NCI-H69 (cell line): Measurements from ENCODE around the gene TRIM46.
"Not testable (repeated sequence)": the region's sequence is repeated elsewhere in the genome, so short reads cannot be mapped to it uniquely, and the experiment has no call there.

Source experiments
- DNase-seq: peaks from one replicate; lab custom pipeline; 2025; lab: John Stamatoyannopoulos, UW

Gene TRIM46

GRCh38 chr1:155137154-155137949 lies 36.3 kb upstream of the TRIM46 start:
- DNase-seq = no peak

GRCh38 chr1:155139895-155140629 lies 33.6 kb upstream of the TRIM46 start, which contains the start of gene DPM3:
DPM3 (minus strand) TSS chr1:155140531; CDS start chr1:155140240, 291 bp downstream.
- peak; percentile 94 for DNase-seq

- DNase-seq = no peak
Measured at GRCh38 chr1:155140630-155140953, 33.1 kb upstream of the TRIM46 start.

- no peak for DNase-seq
Measured at GRCh38 chr1:155141749-155142148, 31.9 kb upstream of the TRIM46 start.

- DNase-seq = no peak
Measured at GRCh38 chr1:155145491-155145890, 28.2 kb upstream of the TRIM46 start.

- DNase-seq = not testable (repeated sequence)
Measured at GRCh38 chr1:155155996-155156643, 17.5 kb upstream of the TRIM46 start.

- peak; percentile 90 for DNase-seq
Measured at GRCh38 chr1:155158991-155159390, 14.7 kb upstream of the TRIM46 start.

- no peak for DNase-seq
Measured at GRCh38 chr1:155160128-155160527, 13.5 kb upstream of the TRIM46 start.

GRCh38 chr1:155162631-155163030 lies 11.0 kb upstream of the TRIM46 start:
- not testable (repeated sequence) for DNase-seq

- DNase-seq = not testable (repeated sequence)
Measured at GRCh38 chr1:155163785-155164184, 9.9 kb upstream of the TRIM46 start.

- DNase-seq = not testable (repeated sequence)
Measured at GRCh38 chr1:155164625-155165024, 9.0 kb upstream of the TRIM46 start.

GRCh38 chr1:155166051-155166470 lies 7.6 kb upstream of the TRIM46 start:
- DNase-seq = peak; percentile 49

GRCh38 chr1:155166471-155167165 lies 7.0 kb upstream of the TRIM46 start:
- DNase-seq = peak; percentile 97

- DNase-seq = peak; percentile 99
Measured at GRCh38 chr1:155167166-155168104, 6.2 kb upstream of the TRIM46 start.

- not testable (repeated sequence) for DNase-seq
Measured at GRCh38 chr1:155168105-155168445, 5.6 kb upstream of the TRIM46 start.

- peak; percentile 62 for DNase-seq
Measured at GRCh38 chr1:155168456-155169210, 5.0 kb upstream of the TRIM46 start.

GRCh38 chr1:155169541-155169940 lies 4.1 kb upstream of the TRIM46 start:
- no peak for DNase-seq

GRCh38 chr1:155170101-155170785 lies 3.4 kb upstream of the TRIM46 start:
- DNase-seq = no peak

GRCh38 chr1:155170806-155171205 lies 2.8 kb upstream of the TRIM46 start:
- no peak for DNase-seq
